ENCODE data around the gene TACC2.

DNA sequence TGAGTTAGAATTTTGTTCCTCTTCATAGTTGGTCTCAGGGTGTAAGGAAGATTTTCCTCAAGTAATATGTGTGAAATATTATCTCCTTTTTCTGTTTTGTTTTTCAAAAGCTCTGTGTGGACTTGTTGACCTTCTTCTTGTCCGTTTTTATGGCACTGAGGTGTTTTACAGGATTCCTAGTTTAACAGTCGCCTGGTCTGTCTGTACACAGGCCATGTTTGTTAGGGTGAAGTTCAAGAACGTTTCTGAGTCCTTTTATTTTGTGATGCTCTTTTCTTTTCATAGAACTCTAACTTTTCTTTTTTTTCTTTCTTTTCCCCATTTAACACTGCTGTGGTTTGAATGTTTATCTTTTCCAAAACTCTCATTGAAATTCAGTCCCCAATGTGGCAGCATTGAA, 18.5 kb downstream of the TACC2 start:
- TF ChIP-seq, protein P1, sequence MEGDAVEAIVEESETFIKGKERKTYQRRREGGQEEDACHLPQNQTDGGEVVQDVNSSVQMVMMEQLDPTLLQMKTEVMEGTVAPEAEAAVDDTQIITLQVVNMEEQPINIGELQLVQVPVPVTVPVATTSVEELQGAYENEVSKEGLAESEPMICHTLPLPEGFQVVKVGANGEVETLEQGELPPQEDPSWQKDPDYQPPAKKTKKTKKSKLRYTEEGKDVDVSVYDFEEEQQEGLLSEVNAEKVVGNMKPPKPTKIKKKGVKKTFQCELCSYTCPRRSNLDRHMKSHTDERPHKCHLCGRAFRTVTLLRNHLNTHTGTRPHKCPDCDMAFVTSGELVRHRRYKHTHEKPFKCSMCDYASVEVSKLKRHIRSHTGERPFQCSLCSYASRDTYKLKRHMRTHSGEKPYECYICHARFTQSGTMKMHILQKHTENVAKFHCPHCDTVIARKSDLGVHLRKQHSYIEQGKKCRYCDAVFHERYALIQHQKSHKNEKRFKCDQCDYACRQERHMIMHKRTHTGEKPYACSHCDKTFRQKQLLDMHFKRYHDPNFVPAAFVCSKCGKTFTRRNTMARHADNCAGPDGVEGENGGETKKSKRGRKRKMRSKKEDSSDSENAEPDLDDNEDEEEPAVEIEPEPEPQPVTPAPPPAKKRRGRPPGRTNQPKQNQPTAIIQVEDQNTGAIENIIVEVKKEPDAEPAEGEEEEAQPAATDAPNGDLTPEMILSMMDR (IDR thresholded peaks at IDR 0.05), result no peak
- no peak for TF ChIP-seq POLR2A (IDR thresholded peaks at IDR 0.05)
